ENCODE results near the gene PPP2R2B.

DNA sequence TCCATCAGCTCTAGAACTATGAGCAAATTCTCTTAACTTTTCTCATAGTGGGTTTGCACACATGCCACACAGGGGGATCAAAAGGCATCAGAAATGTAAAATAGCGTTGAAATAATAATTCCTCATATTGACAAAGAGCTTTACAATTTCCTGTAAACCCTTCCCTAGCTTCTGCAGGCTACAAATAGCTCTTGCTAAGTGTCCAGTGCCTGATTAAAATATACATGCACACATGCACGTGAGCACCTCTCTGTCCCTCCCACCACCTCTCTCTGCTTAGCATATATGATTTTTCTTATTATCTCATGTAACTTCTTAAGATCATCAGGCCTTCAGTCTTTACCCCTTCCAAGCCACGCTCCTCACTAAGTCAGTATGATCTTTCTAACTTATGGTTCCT is 13.7 kb upstream of the PPP2R2B start:
- TF ChIP-seq, protein P1, sequence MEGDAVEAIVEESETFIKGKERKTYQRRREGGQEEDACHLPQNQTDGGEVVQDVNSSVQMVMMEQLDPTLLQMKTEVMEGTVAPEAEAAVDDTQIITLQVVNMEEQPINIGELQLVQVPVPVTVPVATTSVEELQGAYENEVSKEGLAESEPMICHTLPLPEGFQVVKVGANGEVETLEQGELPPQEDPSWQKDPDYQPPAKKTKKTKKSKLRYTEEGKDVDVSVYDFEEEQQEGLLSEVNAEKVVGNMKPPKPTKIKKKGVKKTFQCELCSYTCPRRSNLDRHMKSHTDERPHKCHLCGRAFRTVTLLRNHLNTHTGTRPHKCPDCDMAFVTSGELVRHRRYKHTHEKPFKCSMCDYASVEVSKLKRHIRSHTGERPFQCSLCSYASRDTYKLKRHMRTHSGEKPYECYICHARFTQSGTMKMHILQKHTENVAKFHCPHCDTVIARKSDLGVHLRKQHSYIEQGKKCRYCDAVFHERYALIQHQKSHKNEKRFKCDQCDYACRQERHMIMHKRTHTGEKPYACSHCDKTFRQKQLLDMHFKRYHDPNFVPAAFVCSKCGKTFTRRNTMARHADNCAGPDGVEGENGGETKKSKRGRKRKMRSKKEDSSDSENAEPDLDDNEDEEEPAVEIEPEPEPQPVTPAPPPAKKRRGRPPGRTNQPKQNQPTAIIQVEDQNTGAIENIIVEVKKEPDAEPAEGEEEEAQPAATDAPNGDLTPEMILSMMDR (optimal IDR thresholded peaks at IDR 0.05 in 1 of 3, IDR thresholded peaks at IDR 0.05 in 1 of 3, conservative IDR thresholded peaks at IDR 0.05 in 1 of 3; ENCODE audit: extremely low read depth in 1 of 3, insufficient read depth in 2 of 3, low read length in 3 of 3) = no peak
- no peak for TF ChIP-seq EZH2 (IDR thresholded peaks at IDR 0.05; ENCODE audit: low read length)
